HG03025 (cell line): Measurements from ENCODE around the gene PCSK2.

ENCODE experiments used
- ATAC-seq: cut with Tn5 transposase; IDR thresholded peaks from one replicate; pipeline ENCODE4 v1.9.1; 2021; ENCODE audit warnings: mild to moderate bottlenecking, moderate library complexity; ENCODE audit not compliant: unreplicated experiment, low FRiP score

PCSK2 gene

DNA sequence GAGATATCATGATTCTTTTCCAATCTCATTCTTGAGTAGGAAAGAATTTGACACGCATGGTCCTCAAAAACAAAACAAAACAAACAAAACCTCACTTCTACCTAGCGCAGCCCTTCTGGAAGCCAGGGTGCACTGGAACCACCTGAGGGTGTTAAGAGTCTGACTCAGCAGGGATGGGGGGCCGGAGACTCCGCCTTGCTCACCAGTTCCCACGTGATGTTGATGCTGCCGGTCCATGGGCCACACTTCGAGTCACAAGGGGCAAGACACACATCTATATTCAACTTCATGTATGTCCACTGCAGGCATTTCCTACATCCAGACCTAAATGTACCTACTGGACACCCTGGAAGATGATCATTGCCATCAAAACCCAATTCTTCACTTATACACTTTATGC is 274.0 kb downstream of the PCSK2 start:
- no peak for ATAC-seq

DNA sequence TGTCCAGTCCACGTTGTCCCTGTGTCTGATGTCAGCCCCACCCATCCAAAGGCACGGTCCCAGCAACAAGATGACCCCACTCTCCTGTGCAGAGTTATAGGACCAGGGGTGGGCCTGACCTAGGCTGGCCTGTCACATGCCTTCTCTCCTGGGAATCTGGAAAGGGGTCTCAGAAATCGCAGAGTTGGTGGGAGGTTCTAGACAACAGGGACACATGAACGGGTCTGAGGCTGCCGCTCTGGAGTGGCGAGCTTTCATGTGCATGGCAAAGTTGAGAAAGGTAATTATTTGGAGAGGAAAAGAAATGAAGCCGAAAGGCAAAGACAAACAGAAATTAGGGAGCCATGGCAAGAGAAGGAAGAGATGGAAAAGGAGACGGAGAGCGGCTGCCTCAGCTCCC is 274.9 kb downstream of the PCSK2 start:
- no peak for ATAC-seq

DNA sequence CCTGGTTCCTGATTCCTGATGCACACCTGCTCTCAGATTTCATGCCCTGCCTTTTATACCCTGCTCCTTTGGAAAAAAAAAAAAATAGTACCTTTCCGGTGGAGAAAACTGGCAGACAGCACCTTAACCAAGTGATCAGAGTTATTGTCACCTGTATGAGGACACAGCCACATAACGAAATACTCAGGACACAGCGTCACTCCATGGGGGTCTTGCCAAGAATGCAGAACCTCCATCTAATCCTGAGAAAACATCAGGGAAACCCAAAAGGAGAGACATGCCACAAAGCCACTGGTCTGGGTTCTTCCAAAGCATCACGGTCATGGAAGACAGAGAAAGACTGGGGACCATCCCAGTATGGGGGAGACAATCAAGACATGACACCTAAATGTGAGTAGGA is 275.3 kb downstream of the PCSK2 start:
- ATAC-seq = no peak

DNA sequence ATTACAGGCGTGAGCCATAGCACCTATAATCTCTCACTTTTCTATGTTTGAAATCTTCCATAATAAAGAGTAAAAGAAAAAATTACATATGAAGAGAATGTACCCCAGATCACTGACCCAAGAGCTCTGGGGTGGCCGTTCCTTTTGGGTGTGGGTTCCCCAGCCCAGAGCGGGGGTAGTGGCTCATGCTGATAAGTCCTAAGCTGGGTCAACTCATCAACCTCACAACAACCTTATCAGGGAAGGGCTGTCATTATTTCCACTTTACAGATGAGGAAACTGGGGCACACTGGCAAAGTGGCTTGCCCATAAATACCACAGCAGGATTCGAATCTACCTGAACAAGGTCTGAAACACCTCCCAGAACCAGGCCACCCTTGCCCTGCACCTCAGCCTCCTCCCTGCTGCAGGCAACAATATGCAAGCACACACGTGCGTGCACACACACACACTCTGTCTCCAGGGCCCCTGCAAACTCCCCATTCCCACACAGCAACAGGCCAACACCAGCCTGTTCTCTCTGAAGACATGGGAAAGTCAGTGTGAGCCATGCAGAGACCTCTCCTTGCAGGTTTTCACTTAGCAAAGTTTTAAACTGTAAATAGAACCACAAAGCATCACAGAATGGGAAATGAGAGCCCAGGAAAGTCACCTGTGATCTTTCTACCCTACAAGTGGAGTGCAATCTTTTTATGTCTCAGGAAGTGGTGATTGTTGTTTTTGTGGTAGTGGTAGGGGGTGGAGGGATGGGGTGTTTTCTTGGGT is 276.6 kb downstream of the PCSK2 start:
- no peak for ATAC-seq

DNA sequence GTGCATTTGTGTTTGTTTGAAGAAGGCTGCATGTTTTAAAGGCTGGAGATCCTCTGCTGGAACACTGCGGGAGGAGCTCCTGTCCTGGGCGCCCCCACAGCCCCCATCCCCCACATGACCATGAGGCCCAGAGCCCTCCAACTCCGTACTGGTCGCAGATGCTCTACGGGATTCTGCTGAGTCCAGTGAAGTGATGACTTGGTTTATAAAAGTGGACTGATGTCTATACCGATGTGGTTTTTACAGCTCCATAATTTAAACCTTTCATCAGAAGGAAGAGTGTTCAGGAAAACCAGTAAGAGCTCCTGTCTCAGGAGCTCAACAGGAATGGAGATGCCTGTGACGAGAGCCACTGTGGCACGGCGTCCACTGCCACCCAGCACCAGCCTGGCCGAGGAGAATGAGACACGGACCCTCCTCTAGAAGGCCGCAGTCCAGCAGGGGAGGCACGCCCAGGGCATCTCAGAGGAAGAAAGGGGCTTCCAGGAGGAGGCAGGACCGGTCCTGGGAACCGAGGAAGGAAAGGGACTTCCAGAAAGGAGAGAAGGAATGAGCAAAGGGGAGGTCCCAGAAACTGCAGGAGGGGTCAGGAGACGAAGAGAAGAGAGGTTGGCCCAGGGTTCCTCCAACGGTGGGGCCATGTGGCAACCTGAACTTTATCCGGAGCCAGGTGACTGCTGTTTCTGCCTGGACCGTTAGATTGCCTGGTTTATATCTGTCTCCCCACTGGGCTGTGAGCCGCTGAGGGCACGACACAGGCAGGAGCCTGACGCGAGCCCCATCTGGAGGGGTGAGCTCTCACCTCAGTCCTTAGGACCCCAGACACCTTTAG is 277.4 kb downstream of the PCSK2 start:
- ATAC-seq = peak; percentile 16

DNA sequence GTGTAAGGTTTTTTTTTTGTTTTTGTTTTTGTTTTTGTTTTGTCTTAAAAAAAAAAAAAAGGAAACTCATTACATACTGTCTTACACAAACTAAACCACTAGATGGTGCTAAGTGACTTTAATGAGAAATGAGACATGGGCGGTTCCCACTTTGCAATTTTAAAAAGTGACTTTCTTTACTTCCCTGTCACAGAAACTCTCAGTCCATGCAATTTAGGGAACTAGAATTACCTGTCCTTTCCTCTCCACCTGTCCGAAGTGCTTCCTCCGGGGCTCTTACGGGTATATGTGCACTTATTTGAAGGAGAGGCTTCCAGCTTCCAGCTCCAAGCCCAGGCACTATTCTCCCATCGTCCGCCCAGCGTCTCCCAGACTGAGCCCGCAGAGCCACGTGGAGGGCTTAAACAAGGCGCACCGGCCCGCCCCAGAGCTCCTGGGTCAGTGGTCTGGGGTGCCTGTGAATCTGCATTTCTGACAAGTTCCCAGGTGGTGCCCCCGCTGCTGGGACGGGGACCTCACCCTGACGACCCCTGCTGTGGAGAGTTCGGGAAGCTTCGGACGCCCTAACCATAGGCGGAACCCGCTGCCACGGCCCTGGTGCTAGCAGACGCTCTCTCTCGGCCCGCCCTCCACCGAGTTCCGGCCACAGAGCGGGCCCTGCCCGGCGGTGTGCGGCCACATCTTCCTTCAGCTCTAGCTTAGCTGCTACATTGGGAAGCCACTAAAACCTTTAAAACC is 278.2 kb downstream of the PCSK2 start:
- peak; percentile 65 for ATAC-seq

DNA sequence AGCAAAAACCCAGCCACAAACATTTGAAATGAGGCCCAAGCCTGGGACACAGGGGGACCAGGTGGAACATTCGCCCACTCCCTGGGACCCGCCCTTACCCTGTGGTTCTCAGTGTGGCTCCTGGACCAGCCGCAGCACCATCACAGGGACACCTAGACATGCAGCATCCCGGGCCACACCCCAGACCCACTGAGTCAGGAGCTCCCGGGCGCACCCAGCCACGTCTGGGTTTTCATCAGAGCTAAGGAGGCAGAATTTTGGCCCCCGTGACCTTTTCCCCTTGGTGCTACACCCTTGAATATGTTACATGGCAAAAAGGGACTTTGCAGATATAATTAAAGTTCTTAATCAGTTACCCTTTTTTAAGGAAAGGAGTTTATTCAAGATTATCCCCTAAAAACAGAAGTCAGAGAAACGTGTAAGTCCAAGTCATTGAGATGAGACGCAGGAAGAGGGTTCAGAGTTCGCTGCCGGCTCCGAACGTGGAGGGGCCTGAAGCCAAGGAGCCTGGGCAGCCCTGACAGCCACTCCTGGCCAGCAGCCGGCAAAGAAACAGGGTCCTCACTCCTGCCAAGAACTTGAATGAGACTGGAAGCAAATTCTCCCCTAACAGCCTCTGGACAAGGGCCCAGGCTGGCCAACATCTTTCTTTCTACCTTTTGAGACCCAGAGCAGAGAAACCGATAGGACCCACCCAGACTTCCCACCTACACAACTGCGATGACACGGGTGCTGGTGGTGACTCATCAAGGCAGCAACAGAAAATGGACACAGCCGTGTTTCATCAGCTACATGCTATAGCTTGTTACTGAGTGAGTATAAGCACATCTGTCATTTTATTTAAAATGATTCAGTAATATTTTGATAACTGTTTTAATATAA is 279.0 kb downstream of the PCSK2 start:
- ATAC-seq = no peak

DNA sequence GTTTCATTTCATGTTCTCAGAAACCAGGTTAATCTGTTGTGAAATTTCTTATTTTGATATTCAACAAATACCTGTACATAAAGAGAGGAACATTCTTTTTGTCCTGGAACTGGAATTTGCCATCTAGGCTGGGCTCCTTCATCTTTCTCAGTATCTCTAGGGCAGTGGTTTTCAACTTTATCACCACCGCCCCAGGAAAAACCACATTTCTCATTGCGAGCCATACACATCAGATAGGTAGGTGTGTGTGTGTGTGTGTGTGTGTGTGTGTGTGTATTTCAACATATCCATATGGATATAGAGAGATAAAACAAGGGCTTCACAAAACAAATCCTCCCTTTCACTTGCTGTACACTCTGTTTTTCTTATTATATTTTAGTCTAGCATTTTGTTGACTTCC is 280.2 kb downstream of the PCSK2 start:
- no peak for ATAC-seq

DNA sequence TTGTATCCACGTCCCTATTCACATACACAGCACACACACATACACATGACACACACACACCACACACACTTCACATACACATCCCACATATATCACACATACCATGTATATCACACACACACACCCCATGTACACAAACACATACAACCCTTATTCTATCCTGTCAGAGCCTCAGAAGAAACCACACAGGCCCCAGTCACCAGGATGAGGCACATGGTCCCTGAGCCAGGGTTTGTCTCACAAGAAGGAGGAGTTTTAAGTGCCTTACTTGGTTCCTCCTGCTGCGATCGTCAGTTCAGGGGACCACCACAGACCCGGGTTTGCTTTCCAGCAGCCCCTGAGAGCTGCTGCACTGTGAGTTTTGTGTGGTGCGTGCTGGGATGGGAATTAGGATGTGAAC is 280.7 kb downstream of the PCSK2 start:
- no peak for ATAC-seq

DNA sequence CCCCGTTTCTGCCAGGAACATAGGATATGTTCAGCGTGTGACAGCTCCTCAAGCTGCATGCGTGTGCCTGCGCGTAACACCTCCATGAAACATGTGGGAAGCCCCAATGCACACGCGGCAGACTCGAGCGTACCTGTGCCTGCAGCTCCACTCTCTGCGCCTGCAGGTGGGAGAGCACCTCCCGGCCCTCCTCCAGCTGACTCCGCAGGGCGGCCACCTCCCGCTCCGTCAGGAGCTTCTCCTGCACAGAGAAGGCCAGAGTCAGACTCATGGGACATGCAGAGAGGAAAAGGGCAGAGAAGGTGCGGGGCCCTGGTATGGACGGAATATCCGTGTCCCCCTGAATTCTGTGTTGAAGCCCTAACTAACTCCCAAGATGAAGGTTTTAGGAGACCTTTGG is 281.9 kb downstream of the PCSK2 start:
- ATAC-seq = no peak

DNA sequence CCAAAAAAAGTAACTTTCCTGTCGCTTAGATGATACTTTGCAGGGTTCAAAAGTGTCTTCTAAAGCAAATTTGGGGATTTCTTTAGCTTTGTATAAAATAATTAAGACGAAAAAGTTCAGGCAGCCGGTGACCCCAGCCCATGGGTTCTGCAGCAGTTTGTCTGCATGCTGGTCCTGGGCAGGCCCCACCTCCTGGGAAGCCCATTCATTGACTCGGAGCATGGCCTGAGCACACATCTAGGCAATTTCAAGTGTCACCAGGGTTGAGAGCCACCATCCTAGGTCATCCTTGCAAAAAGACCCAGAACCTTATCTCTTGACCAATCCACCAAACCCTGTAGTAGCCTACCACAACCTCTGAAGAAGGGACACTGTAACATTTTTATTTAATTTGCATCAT is 283.7 kb downstream of the PCSK2 start:
- ATAC-seq = no peak

DNA sequence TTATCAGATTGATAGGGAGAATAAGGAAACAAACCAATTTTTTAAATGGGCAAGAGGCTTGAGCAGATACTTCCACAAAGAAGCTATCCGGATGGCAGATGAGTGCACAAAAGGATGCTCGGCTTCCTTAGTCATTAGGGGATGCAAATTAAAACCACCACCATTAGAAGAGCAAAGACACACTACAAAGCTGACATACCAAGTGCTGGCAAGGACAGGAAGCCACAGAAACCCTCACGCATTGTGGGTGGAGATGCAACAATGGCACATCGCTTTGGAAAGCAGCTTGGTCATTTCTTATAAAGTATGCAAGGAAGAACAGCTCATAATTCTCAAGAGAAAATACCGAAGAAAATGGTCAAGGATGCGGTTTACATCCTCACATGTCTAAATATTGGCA is 284.6 kb downstream of the PCSK2 start:
- ATAC-seq = no peak

DNA sequence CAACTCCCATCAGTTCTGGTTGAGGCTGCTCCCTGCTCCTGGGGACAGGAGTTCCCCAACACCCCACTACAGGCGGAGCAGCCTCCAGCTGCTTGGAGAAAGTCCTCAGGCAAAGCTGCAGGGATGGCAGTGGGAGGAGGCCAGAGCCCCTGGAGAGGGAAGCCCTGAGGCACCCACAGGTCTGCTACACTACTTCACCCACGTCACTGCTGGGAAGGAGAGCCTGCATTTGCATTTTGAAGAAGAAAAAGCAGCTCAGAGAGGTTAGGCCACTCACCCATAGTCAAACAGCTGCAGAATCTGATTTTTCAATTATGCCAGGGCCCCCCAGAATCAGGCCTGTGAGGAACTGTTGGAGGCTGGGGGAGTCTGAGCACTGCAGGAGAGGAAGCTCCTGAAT is 287.1 kb downstream of the PCSK2 start:
- ATAC-seq = no peak

DNA sequence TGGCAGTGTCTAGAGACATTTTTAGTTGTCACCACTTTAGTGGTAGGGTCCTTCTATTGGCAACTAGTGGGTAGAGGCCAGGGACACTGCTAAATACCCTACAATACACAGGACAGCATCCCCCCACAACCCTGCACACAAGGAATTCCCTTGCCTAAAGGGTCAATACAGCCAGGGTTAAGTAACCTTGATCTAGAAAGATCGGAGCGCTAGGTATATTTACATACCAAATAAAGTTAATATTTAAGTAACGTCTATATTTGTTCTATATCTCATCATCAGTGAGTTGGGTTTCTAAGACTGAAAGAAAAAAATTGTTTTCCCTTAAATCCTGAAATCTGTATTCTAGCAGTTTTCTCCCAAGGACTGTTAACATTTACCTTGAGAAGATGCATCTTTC is 288.2 kb downstream of the PCSK2 start:
- ATAC-seq = no peak

DNA sequence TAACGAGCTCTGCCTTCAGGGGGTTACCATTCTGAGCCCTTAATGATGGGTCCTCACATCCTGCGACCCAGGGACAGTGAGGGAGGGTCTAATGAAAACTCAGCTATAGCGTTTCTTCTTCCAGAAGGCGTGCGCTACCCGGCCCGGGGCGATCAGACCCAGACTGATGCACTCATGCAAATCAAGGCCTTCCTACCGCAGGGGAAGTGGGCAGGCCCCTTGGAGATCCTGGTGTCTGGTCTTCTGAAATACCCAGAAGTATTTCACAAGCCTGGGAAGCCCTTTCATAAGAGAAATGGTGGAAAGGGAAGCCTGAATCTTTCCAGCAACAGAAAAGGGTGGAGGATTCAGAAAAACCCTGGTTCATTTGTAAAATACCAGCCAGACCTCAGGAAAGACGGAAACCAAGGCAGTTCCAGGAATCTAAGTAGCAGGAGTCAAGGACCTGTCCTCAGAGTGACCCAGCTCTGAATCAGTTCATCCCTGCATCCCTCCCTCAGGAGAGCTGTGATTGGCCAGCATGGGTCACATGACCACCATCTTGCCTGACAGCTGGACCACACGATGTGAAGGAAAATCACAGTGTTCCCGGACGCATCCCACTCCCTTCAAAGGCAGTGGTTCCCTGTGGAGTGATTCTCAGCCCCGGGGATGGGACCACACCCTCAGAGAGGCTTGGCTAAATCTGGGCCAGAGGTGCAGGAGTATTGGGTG is 291.7 kb downstream of the PCSK2 start:
- ATAC-seq = no peak

DNA sequence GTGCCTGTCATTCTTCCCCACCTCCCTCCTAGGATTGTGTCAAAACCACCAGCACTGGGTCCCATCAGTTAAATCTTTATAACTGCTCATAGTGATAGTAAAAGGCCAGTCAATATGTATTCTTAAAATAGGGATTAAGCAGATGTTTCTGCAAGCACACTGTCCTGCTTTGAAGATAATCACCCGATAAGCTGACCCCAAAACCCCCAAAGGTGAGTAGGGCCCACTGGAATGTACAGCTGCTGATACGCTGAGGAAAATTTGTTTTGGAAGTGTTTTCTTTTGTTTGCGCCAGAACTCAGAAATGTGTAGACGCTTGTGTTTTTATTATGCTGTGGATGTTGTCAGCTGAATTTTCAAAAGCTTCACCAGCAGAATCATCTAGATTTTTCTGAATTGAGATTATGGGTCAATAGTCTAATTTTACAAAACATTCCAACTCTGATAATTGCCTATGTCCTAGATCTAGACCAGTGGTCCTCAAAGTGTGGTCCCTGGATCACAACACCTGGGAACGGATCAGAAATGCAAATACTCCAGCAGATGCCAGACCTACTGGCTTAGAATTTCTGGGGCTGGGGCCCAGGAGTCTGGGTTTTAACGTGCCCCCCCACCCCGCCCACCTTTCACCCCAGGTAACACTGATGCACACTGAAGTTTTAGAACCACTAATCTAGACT is 292.9 kb downstream of the PCSK2 start:
- no peak for ATAC-seq

DNA sequence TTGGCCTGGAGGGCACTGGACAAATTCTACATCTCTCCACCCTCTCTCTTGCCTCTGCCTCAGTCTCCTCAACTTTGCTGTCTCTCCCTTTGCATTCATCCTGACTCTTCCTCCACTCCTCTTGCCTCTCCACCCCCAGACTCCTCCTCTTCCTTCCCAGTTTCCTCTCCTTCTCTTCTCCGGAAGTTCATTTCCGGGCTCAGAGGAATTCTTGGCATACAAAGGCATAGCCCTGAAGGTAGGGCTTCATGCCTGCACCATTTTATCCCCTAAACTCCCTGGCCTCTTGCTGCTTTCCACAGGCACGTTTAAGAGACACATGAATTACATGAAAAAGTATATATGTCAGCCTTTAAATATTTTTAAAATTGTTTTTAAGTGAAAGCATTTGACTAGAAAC is 293.7 kb downstream of the PCSK2 start:
- no peak for ATAC-seq

DNA sequence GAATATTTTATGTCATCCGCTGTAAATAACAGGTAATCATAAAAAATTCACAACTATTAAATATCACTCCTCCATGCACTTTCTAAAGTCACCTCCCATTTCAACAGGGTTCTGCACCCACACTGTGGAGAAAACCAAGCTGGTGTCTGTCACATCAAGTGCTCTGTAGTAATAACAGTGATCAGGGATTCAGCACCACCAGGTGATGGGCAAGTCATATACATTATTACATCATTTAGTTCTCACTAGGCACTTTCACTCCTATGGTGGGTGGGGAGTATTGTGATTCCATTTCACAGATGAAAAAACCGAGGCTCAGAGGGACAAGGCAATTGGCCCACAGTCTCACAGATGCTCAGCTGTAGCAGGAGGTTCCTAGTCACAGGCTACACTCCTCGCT is 295.7 kb downstream of the PCSK2 start:
- ATAC-seq = no peak

DNA sequence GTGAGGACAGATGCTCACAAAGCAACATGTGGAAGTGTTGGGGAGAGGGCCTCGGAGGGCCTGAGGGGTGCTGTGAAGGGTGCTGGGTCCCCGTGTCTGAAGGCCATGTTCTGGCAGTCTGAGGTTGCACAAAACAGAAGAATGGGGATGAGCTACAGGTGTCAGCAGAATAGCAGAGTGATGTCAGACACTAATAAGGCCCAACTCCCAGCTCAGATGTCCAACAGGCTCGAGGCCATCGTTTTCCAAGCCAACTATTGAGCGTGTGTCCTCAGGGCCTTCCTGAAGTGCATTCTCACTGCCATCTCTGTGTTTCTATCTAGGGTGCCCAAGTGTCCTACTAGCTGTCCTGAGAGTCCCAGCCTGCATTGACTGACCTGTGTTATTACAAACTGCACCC is 296.5 kb downstream of the PCSK2 start:
- no peak for ATAC-seq
